H9 (cell line): ENCODE results near the gene DCAF4. TPM values are rescaled to one million over a fixed set of nuclear protein-coding genes. Genes with fewer than 3 reads are reported as not detected.
A peak's percentile ranks its signal among the peaks of the same experiment; 100 is the strongest.

Experiments
- DNase-seq: peaks from one replicate; pipeline ENCODE4 v3.0.0-alpha.2; 2017
- H2AFZ ChIP-seq: one replicate; pipeline ENCODE4 v1.6.1; 2013; ENCODE audit warnings: mild to moderate bottlenecking, low read length, control low read depth, moderate library complexity
- H2AK5ac ChIP-seq: 2 replicates; pipeline ENCODE4 v1.6.1; 2013; ENCODE audit warnings: low read length, control low read depth, mixed read lengths; ENCODE audit not compliant: insufficient read length
- H2BK120ac ChIP-seq: one replicate; pipeline ENCODE4 v1.6.1; 2013; ENCODE audit warnings: low read depth, mild to moderate bottlenecking, low read length, control low read depth, inconsistent platforms; ENCODE audit not compliant: poor library complexity, severe bottlenecking
- H2BK12ac ChIP-seq: 2 replicates; pipeline ENCODE4 v1.6.1; 2013; ENCODE audit warnings: low read length, control low read depth, mixed read lengths, low read depth; ENCODE audit not compliant: insufficient read length
- H2BK15ac ChIP-seq: 2 replicates; pipeline ENCODE4 v1.6.1; 2013; ENCODE audit warnings: low read depth, low read length, control low read depth
- H2BK20ac ChIP-seq: one replicate; pipeline ENCODE4 v1.6.1; 2013; ENCODE audit warnings: low read depth, mild to moderate bottlenecking, low read length, control low read depth, inconsistent platforms; ENCODE audit not compliant: poor library complexity, severe bottlenecking
- H2BK5ac ChIP-seq: 2 replicates; pipeline ENCODE4 v1.6.1; 2013; ENCODE audit warnings: low read length, control low read depth, mixed read lengths; ENCODE audit not compliant: insufficient read length
- H3K14ac ChIP-seq: 2 replicates; pipeline ENCODE4 v1.6.1; 2013; ENCODE audit warnings: low read length, control low read depth; ENCODE audit not compliant: insufficient read depth
- H3K18ac ChIP-seq: 2 replicates; pipeline ENCODE4 v1.6.1; 2013; ENCODE audit warnings: low read depth, mild to moderate bottlenecking, mixed read lengths, low read length, control low read depth; ENCODE audit not compliant: insufficient read length
- H3K23ac ChIP-seq: 2 replicates; pipeline ENCODE4 v1.6.1; 2013; ENCODE audit warnings: low read length, control low read depth, mixed read lengths, low read depth; ENCODE audit not compliant: insufficient read length
- H3K23me2 ChIP-seq: 2 replicates; pipeline ENCODE4 v1.6.1; 2013; ENCODE audit warnings: low read depth, mild to moderate bottlenecking, mixed read lengths, low read length, control low read depth; ENCODE audit not compliant: insufficient read length, poor library complexity, severe bottlenecking
- H3K27ac ChIP-seq: 2 replicates; pipeline ENCODE4 v1.5.1; 2013; ENCODE audit warnings: low read length, control low read depth, mixed read lengths, low read depth; ENCODE audit not compliant: insufficient read length
- H3K27me3 ChIP-seq: 2 replicates; pipeline ENCODE4 v1.6.1; 2013; ENCODE audit warnings: low read length, control low read depth, inconsistent platforms; ENCODE audit not compliant: insufficient read depth
- H3K4ac ChIP-seq: 2 replicates; pipeline ENCODE4 v1.6.1; 2013; ENCODE audit warnings: low read depth, mild to moderate bottlenecking, control low read depth, inconsistent platforms, low read length, moderate library complexity
- H3K4me1 ChIP-seq: 2 replicates; pipeline ENCODE4 v1.6.1; 2013; ENCODE audit warnings: low read length, control low read depth, inconsistent platforms; ENCODE audit not compliant: insufficient read depth
- H3K4me2 ChIP-seq: 2 replicates; pipeline ENCODE4 v1.6.1; 2013; ENCODE audit warnings: low read length, control low read depth, mixed read lengths; ENCODE audit not compliant: insufficient read length, insufficient read depth
- H3K56ac ChIP-seq: 2 replicates; pipeline ENCODE4 v1.6.1; 2013; ENCODE audit warnings: low read depth, mild to moderate bottlenecking, mixed read lengths, low read length, control low read depth; ENCODE audit not compliant: insufficient read length
- H3K79me1 ChIP-seq: 2 replicates; pipeline ENCODE4 v1.6.1; 2013; ENCODE audit warnings: low read depth, mild to moderate bottlenecking, moderate library complexity, low read length, control low read depth, inconsistent platforms; ENCODE audit not compliant: insufficient read depth, poor library complexity, severe bottlenecking
- H3K79me2 ChIP-seq: 2 replicates; pipeline ENCODE4 v1.6.1; 2013; ENCODE audit warnings: low read length, control low read depth, inconsistent platforms; ENCODE audit not compliant: insufficient read depth
- H3K9ac ChIP-seq: 2 replicates; pipeline ENCODE4 v1.6.1; 2013; ENCODE audit warnings: low read length, control low read depth, mixed read lengths; ENCODE audit not compliant: insufficient read length; ENCODE audit errors: extremely low read depth
- H3K9me3 ChIP-seq: one replicate; pipeline ENCODE4 v1.6.1; 2013; ENCODE audit warnings: low read depth, low read length, inconsistent platforms; ENCODE audit not compliant: control insufficient read depth
- H3T11ph ChIP-seq: one replicate; pipeline ENCODE4 v1.6.1; 2013; ENCODE audit warnings: mild to moderate bottlenecking, low read length, control low read depth, inconsistent platforms
- H4K20me1 ChIP-seq: one replicate; pipeline ENCODE4 v1.6.1; 2013; ENCODE audit not compliant: control insufficient read depth, insufficient read length, insufficient read depth
- H4K5ac ChIP-seq: 2 replicates; pipeline ENCODE4 v1.6.1; 2013; ENCODE audit warnings: low read depth, mild to moderate bottlenecking, mixed read lengths, low read length, control low read depth; ENCODE audit not compliant: insufficient read length
- H4K8ac ChIP-seq: replicated peaks from 2 replicates; pipeline ENCODE4 v1.6.1; 2013; ENCODE audit warnings: low read length, control low read depth, mixed read lengths, low read depth; ENCODE audit not compliant: insufficient read length
- H4K91ac ChIP-seq: 2 replicates; pipeline ENCODE4 v1.6.1; 2013; ENCODE audit warnings: low read depth, mild to moderate bottlenecking, moderate library complexity, mixed read lengths, low read length, control low read depth; ENCODE audit not compliant: insufficient read length
- H3K27ac Mint-ChIP-seq, 3 experiments: 2 replicates in 2 of 3; 3 replicates in 1 of 3; pipeline ENCODE4 v1.8.0; 2020 to 2021; ENCODE audit warnings: mixed read lengths in 3 of 3, mild to moderate bottlenecking in 1 of 3, moderate library complexity in 1 of 3
- H3K27me3 Mint-ChIP-seq: 2 replicates; pipeline ENCODE4 v1.8.0; 2021; ENCODE audit warnings: low read depth, mild to moderate bottlenecking, moderate library complexity, mixed read lengths
- H3K36me3 Mint-ChIP-seq, 3 experiments: 2 replicates in 2 of 3; 3 replicates in 1 of 3; pipeline ENCODE4 v1.8.0; 2020 to 2021; ENCODE audit warnings: low read depth in 3 of 3, mixed read lengths in 3 of 3; ENCODE audit not compliant: insufficient read depth in 1 of 3
- H3K4me1 Mint-ChIP-seq, 2 experiments: 2 replicates each; pipeline ENCODE4 v1.8.0; 2020; ENCODE audit warnings: mixed read lengths in 2 of 2
- H3K4me3 Mint-ChIP-seq, 2 experiments: 2 replicates in 1 of 2; 3 replicates in 1 of 2; pipeline ENCODE4 v1.8.0; 2020 to 2021; ENCODE audit warnings: mild to moderate bottlenecking in 2 of 2, mixed read lengths in 2 of 2, moderate library complexity in 1 of 2
- H3K9me3 Mint-ChIP-seq, 2 experiments: 2 replicates in 1 of 2; 3 replicates in 1 of 2; pipeline ENCODE4 v1.8.0; 2020; ENCODE audit warnings: mild to moderate bottlenecking in 2 of 2, mixed read lengths in 2 of 2, moderate library complexity in 1 of 2
- WGBS: extraction: QIAGEN DNeasy Blood & Tissue Kit; methylation state at CpG from one replicate; pipeline ENCODE4 v1.1.7; 2013; ENCODE audit warnings: missing lambda C conversion rate, low lambda C conversion rate, mixed read lengths; ENCODE audit not compliant: insufficient read length; ENCODE audit errors: extremely low coverage; 5-methylcytosine and 5-hydroxymethylcytosine counted together
- long read RNA-seq: library from polyadenylated mRNA; unstranded; transcript quantifications from one replicate; pipeline ENCODE4 v2.0.0, GENCODE V29; 2020
- total RNA-seq: library from RNA; stranded (reverse); gene quantifications from 2 replicates; pipeline ENCODE4 v1.2.1, GENCODE V29; 2021
- TF ChIP-seq, protein P1 (sequence below): fragments of 200-600 bp; sonication (generic); conservative IDR thresholded peaks from 3 replicates; pipeline ENCODE4 v1.8.0; 2021; ENCODE audit warnings: antibody characterized with exemption, mild to moderate bottlenecking

DCAF4 gene, protein sequence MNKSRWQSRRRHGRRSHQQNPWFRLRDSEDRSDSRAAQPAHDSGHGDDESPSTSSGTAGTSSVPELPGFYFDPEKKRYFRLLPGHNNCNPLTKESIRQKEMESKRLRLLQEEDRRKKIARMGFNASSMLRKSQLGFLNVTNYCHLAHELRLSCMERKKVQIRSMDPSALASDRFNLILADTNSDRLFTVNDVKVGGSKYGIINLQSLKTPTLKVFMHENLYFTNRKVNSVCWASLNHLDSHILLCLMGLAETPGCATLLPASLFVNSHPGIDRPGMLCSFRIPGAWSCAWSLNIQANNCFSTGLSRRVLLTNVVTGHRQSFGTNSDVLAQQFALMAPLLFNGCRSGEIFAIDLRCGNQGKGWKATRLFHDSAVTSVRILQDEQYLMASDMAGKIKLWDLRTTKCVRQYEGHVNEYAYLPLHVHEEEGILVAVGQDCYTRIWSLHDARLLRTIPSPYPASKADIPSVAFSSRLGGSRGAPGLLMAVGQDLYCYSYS
- total RNA-seq = 30.2 and 32.0 TPM in 2 replicates
- long read RNA-seq, transcript DCAF4-202 (14 exons, 2,024 nt) = major isoform, 53 of 158 reads
- long read RNA-seq, partial matches to known transcripts = 13 of 158 reads
- long read RNA-seq, other reads (novel, unspliced or antisense) = 92 of 158 reads

DNA sequence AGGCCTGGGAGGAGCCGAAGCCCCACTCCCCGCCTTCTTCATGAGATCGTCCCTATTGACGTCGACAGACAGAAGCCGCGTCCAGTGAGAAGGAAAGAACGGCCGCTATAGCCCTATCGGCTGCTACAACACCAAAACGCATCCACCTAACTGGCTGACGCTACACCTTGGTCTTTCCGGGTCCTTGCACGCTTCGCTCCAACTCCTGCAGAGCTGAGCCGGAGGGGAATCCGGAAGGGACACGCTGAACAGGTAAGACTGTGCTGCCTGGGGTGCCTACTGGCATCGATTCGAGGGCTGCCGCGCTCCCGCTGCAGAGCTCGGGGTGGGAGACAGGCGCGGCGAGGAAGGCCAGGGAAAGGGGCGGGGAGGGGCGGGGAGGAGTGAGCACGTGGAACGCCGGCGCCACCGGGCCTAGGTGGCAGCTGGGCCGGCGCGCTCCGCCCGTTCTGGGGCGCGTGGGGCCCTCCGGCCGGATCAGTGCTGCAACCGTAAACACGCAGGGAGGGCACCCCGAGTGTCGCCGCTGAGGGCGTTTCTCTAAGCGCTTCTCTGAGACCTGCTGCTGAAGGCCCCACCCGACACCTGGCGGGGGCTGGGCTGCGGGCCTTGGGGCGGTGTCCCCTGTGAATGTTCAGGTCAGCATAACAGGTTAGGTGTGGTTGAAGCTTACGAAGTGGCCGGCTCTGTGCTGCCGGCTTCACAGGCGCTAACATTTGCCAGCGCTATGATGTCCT is at the start of gene DCAF4:
TSS of gene DCAF4 (plus strand) at position 173 of the 737 bp plus-strand sequence. CDS start 11,515 bp downstream, outside the sequence.
- H2BK5ac ChIP-seq = no peak within 1 kb of the TSS
- H4K8ac ChIP-seq = no peak within 1 kb of the TSS
- no peak within 1 kb of the TSS for H2BK15ac ChIP-seq
- H4K20me1 ChIP-seq = no peaks in the 10 kb centered on the region
- H4K5ac ChIP-seq = no peak within 1 kb of the TSS
- no peak within 1 kb of the TSS for H3K4ac ChIP-seq
- H2AFZ ChIP-seq = no peak within 1 kb of the TSS
- DNase-seq = peak; percentile 99
- H3K27ac ChIP-seq = no peak within 1 kb of the TSS
- peak within 1 kb of the TSS; percentile 11 for H3K18ac ChIP-seq
- TF ChIP-seq, protein P1, sequence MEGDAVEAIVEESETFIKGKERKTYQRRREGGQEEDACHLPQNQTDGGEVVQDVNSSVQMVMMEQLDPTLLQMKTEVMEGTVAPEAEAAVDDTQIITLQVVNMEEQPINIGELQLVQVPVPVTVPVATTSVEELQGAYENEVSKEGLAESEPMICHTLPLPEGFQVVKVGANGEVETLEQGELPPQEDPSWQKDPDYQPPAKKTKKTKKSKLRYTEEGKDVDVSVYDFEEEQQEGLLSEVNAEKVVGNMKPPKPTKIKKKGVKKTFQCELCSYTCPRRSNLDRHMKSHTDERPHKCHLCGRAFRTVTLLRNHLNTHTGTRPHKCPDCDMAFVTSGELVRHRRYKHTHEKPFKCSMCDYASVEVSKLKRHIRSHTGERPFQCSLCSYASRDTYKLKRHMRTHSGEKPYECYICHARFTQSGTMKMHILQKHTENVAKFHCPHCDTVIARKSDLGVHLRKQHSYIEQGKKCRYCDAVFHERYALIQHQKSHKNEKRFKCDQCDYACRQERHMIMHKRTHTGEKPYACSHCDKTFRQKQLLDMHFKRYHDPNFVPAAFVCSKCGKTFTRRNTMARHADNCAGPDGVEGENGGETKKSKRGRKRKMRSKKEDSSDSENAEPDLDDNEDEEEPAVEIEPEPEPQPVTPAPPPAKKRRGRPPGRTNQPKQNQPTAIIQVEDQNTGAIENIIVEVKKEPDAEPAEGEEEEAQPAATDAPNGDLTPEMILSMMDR = no peak
- Mint-ChIP-seq H3K27me3 (peaks cover 22% of the 10 kb centered on the region), H3K9me3 (no peaks in the 10 kb centered on the region; a peak in 1 of 5 replicates), H3K36me3 (peaks cover 0 to 7% (median 0%) of the 10 kb centered on the region in 3 experiments; a peak in 3 of 7 replicates), H3K4me1 (peaks cover 10 to 12% of the 10 kb centered on the region in 2 experiments), H3K27ac (peak within 1 kb of the TSS in 2 of 3 experiments; percentile 72 to 96; a peak in 3 of 7 replicates), H3K4me3 (peak within 1 kb of the TSS; percentile 90 to 94)
- H3K23me2 ChIP-seq = peaks cover 8% of the 10 kb centered on the region
- no peaks in the 10 kb centered on the region for H3K27me3 ChIP-seq
- no peaks in the 10 kb centered on the region for H3K9me3 ChIP-seq
- no peak within 1 kb of the TSS for H2BK120ac ChIP-seq
- H3K4me1 ChIP-seq = no peaks in the 10 kb centered on the region
- WGBS = no CpG with 5 or more reads among the region's 59 CpGs
- H3T11ph ChIP-seq = no peak within 1 kb of the TSS
- H2AK5ac ChIP-seq = no peak within 1 kb of the TSS
- H2BK12ac ChIP-seq = no peak within 1 kb of the TSS
- H3K14ac ChIP-seq = 0 out of 2 replicates have a peak within 1 kb of the TSS, but pooled peaks have one; percentile 49
- H3K79me2 ChIP-seq = no peaks in the 10 kb centered on the region
- no peak within 1 kb of the TSS for H3K23ac ChIP-seq
- H3K79me1 ChIP-seq = no peaks in the 10 kb centered on the region
- peak within 1 kb of the TSS; percentile 0 for H3K9ac ChIP-seq
- H2BK20ac ChIP-seq = no peak within 1 kb of the TSS
- no peak within 1 kb of the TSS for H4K91ac ChIP-seq
- H3K56ac ChIP-seq = no peak within 1 kb of the TSS
- H3K4me2 ChIP-seq = peak within 1 kb of the TSS; percentile 73
